ENCODE measurements around the gene NSF.
"Not testable (repeated sequence)": the region's sequence is repeated elsewhere in the genome, so short reads cannot be mapped to it uniquely, and the experiment has no call there.

- TF ChIP-seq CTCF, POLR2A (IDR thresholded peaks at IDR 0.05): not testable (repeated sequence)
Measured at GRCh38 chr17:46624726-46625125, 34.3 kb downstream of the NSF start.

Measured in uterus (tissue), 2 donors.